HG02798 (cell line): ENCODE measurements around the gene NAGPA.
"Not testable (repeated sequence)": the region's sequence is repeated elsewhere in the genome, so short reads cannot be mapped to it uniquely, and the experiment has no call there.

Source experiments
- ATAC-seq: cut with Tn5 transposase; IDR thresholded peaks from one replicate; pipeline ENCODE4 v1.9.1; 2021; ENCODE audit warnings: mild to moderate bottlenecking; ENCODE audit not compliant: unreplicated experiment, poor library complexity

Gene NAGPA, protein sequence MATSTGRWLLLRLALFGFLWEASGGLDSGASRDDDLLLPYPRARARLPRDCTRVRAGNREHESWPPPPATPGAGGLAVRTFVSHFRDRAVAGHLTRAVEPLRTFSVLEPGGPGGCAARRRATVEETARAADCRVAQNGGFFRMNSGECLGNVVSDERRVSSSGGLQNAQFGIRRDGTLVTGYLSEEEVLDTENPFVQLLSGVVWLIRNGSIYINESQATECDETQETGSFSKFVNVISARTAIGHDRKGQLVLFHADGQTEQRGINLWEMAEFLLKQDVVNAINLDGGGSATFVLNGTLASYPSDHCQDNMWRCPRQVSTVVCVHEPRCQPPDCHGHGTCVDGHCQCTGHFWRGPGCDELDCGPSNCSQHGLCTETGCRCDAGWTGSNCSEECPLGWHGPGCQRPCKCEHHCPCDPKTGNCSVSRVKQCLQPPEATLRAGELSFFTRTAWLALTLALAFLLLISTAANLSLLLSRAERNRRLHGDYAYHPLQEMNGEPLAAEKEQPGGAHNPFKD

GRCh38 chr16:5033256-5034166, at the start of gene NAGPA:
NAGPA (minus strand) TSS chr16:5033935; CDS start chr16:5033914, 21 bp downstream.
- peak; percentile 89 for ATAC-seq

GRCh38 chr16:5080996-5081395, 47.3 kb upstream of the NAGPA start:
- ATAC-seq = not testable (repeated sequence)

DNA sequence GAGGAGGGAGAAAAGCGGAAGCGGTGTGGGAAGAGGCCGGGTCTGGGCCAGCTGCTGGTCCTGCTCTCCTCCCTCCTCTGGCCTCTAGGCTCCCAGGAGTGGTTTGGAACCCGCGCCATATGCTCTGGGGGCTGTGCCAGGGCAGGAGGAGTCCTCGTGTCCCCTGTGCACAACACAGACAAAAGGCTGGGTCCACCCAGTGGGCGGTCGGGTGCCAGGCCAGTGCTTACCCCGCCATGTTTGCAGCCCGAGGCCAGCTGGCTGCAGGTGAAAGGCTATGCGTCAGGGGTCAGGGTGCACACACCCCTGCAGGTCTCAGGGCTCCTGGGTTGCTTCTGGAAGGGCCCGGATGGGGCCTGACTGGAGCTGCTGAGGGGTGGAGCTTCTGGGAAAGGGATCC, 46.7 kb upstream of the NAGPA start:
- ATAC-seq = not testable (repeated sequence)

- no peak for ATAC-seq
These were observed 44.9 kb upstream of the NAGPA start for GRCh38 chr16:5078626-5079025.

- no peak for ATAC-seq
These were observed 43.6 kb upstream of the NAGPA start for GRCh38 chr16:5077304-5077703.

DNA sequence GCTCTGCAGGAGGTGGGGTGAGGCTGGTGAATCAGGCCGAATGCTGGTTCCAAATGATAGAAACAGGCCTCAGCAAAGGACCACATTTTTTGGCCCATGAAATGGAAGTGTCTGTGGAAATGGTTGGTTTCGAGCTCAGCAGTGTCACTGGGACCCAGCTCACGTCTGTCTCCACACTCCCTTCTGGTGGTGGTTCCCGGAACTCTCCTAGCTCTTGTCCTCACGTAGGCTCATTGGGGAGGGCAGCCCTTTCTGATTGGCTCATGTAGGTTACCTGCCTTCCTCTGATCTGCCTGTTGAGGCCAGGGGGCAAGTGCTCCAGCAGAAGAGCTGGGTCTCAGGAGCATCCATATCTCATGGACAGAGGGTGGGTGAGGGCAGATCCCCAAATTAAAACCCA, 41.9 kb upstream of the NAGPA start:
- no peak for ATAC-seq

DNA sequence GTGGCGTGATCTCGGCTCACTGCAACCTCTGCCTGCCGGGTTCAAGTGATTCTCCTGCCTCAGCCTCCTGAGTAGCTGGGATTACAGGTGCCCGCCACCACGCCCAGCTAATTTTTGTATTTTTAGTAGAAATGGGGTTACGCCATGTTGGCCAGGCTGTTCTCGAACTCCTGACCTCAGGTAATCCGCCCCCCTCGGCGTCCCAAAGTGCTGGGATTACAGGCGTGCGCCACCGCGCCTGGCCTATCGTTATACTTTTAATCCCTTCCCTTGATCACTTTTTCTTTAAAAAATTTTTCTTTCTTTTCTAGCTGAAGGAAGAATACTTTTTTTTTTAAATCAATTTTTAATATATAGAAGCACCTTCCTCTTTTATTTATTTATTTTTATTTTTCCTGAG, 40.0 kb upstream of the NAGPA start:
- not testable (repeated sequence) for ATAC-seq

DNA sequence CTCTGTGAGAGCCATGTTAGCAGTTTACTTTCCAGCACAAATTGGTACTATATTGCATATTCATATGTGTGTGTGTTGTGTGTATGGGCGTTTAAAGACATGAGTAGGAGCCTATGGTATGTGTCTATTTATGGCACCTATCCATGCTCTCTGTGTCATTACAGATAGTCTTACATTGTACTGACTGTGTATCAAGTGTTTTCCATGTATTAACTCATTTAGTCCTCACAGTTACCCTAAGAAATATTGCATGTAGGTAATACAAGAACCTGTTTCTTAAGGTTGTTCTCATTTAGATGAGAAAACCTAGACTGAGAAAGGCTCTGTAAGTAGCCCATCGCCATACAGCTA, 39.5 kb upstream of the NAGPA start:
- no peak for ATAC-seq

DNA sequence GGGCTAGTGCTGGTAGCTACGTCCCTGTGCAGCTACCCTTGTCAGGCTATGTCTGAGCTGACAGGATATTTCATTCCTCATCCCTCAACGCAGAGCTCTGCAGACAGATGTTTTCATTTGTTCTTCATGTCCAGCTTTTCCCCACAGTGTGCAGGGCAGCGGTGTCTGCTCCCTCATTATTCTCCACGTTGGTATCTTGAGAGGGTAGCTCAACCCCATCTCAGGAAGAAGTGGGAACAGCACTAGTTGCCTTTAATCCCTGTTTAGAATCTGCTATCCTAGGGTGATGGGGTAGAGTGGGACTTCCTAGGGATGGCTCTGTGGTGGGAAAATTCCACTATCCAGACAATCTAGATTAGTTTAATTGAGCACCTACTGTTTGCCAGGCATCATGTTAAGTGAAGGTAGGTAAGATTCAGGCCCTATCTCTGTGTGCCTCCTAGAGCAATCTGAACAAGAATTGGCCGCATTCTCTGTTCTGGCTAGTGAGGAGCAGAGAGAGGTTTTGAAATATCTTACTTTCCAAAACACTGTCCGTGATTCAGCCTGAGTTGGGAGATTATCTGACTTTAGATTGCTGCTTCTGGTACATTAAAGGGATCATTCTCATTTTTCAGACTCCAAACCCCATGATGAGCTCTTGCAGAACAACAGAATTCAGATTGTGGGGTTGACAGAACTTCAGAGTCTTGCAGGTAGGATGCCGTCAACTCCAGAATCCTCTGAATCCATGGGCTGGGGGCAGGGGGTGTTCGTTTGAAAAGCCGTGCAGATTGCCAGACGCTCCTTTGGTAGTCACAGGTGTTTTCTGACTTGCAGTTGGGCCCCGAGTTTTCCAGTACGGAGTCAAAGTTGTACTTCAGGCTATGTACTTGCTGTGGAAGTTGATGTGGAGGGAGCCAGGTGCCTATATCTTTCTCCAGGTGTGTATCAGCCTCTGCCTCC, 38.9 kb upstream of the NAGPA start:
- ATAC-seq = no peak

- ATAC-seq = peak; percentile 86
These were observed 38.1 kb upstream of the NAGPA start, which contains the start of gene ALG1 for GRCh38 chr16:5071681-5072333. ALG1 (plus strand) TSS chr16:5071843; CDS start chr16:5071850, 7 bp downstream.

DNA sequence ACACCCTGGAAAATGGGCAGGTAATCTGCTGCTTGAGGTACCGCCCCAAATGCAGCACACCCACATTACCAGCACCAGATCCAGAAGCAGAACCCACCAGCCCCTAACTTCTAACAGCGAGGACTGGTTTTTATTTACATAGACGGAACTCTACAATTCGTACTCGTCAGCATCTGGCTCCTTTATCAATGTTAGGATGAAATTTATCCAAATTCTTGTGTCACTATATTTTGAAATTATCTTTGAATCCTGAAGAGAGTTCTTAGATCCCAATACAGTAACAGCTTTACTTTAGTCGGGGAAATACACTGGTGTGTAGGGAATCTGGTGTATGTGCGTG, 37.6 kb upstream of the NAGPA start:
- ATAC-seq = no peak

GRCh38 chr16:5070431-5071186, 36.9 kb upstream of the NAGPA start:
- no peak for ATAC-seq

- ATAC-seq = no peak
These were observed 36.1 kb upstream of the NAGPA start for GRCh38 chr16:5069854-5070253.

DNA sequence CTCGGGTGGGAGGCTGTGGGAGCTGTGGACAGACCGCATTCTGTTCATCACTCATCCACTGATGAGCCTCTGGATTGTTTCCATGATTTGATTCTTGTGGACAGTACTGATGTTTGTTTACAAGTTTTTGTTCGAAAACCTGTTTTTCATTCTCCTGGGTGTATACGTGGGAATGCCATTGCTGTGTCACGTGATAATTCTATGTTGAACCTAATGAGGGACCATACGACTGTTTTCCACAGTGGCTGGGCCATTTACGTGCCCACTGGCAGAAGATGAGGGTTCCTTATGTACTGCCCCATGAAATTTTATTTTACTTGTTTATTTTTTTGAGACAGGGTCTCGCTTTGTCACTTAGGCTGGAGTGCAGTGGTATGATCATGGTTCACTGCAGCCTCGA, 35.3 kb upstream of the NAGPA start:
- ATAC-seq = no peak

DNA sequence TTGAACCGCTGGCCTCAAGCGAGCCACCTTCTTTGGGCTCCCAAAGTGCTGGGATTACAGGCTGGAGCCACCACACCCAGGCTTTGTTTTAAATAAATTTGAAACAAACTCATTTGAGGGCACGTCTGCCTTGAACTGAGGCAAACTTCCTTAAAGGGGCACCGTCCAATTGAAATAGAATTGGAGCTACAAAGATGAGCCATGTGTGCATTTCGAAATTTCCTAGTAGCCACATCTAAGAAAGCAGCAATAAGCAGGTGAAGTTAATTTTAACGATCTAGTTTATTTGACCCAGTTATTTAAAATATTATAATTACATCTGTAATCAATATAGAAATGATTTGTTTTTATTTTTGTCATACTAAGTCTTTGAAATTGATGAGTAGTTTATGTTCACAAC, 32.8 kb upstream of the NAGPA start:
- ATAC-seq = no peak

- no peak for ATAC-seq
These were observed 32.1 kb upstream of the NAGPA start, which contains the start of gene C16orf89 for GRCh38 chr16:5065813-5066212. C16orf89 (minus strand) TSS chr16:5065956; CDS start chr16:5065908, 48 bp downstream.

DNA sequence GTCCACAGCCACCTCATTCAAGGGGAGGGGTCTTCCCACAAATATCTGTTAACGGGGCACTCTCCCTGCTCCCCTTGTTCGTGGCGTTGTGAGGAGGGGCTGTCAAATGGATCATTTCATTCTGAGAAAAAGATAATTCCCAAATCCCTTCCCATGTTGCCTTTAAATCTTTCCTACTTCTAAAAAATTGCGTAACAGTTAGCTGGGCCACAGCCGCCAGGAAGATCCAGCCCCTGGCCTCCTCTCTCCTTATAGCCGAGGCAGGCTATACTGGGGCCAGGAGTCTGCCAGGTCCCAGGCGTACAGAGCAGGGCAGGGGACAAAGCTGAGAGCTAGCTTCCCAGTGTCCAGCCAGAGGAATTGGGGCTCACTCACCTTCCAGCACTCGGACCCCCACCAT, 31.6 kb upstream of the NAGPA start:
- no peak for ATAC-seq

GRCh38 chr16:5064915-5065314, 31.2 kb upstream of the NAGPA start:
- no peak for ATAC-seq
